ENCODE measurements around the gene PFKFB3.

Gene PFKFB3

GRCh38 chr10:6224781-6225180 lies 22.0 kb downstream of the PFKFB3 start:
- Histone ChIP-seq H3K4me1 (ENCODE audit: control insufficient read depth, low read length) (no peaks in the 10 kb centered on the region), H3K27ac (ENCODE audit: low read depth, low read length) (no peak overlapping the region), H4K20me1 (ENCODE audit: control insufficient read depth, insufficient read depth, low read depth, low read length) (no peaks in the 10 kb centered on the region), H3K36me3 (ENCODE audit: control insufficient read depth, low read length) (peaks cover 99% of the 10 kb centered on the region), H3K4me3 (ENCODE audit: low read length) (no peak overlapping the region), H3K4me2 (ENCODE audit: low read length) (no peak overlapping the region), H3K79me2 (ENCODE audit: control insufficient read depth, low read length) (no peaks in the 10 kb centered on the region), H3K9me2 (replicated peaks; ENCODE audit: control insufficient read depth, low read length) (no peaks in the 10 kb centered on the region), H3F3A (ENCODE audit: control insufficient read depth, insufficient read depth) (no peaks in the 10 kb centered on the region), H3K27me3 (ENCODE audit: control insufficient read depth, low read length) (no peaks in the 10 kb centered on the region), H3K9me3 (ENCODE audit: control insufficient read depth, insufficient read depth, low read length) (no peaks in the 10 kb centered on the region)
- TF ChIP-seq CTCF (IDR thresholded peaks at IDR 0.05; ENCODE audit: low read depth, low read length, poor library complexity, severe bottlenecking) = no peak
- no peak for TF ChIP-seq EZH2phosphoT487 (IDR thresholded peaks at IDR 0.05; ENCODE audit: borderline replicate concordance, low read length)

- Histone ChIP-seq H3K27me3 (ENCODE audit: control insufficient read depth, low read length) (no peaks in the 10 kb centered on the region), H3K79me2 (ENCODE audit: control insufficient read depth, low read length) (no peaks in the 10 kb centered on the region), H3K4me1 (ENCODE audit: control insufficient read depth, low read length) (no peaks in the 10 kb centered on the region), H3K27ac (ENCODE audit: low read depth, low read length) (no peak overlapping the region), H3F3A (ENCODE audit: control insufficient read depth, insufficient read depth) (no peaks in the 10 kb centered on the region), H4K20me1 (ENCODE audit: control insufficient read depth, insufficient read depth, low read depth, low read length) (no peaks in the 10 kb centered on the region), H3K9me2 (replicated peaks; ENCODE audit: control insufficient read depth, low read length) (no peaks in the 10 kb centered on the region), H3K36me3 (ENCODE audit: control insufficient read depth, low read length) (peaks cover 99% of the 10 kb centered on the region), H3K9me3 (ENCODE audit: control insufficient read depth, insufficient read depth, low read length) (no peaks in the 10 kb centered on the region), H3K4me3 (ENCODE audit: low read length) (no peak overlapping the region), H3K4me2 (ENCODE audit: low read length) (no peak overlapping the region)
- no peak for TF ChIP-seq EZH2phosphoT487 (IDR thresholded peaks at IDR 0.05; ENCODE audit: borderline replicate concordance, low read length)
- no peak for TF ChIP-seq CTCF (IDR thresholded peaks at IDR 0.05; ENCODE audit: low read depth, low read length, poor library complexity, severe bottlenecking)
These were observed 22.6 kb downstream of the PFKFB3 start for GRCh38 chr10:6225263-6225814.

- H3K4me2 ChIP-seq (ENCODE audit: low read length) = no peak overlapping the region
- no peaks in the 10 kb centered on the region for H3K9me3 ChIP-seq (ENCODE audit: control insufficient read depth, insufficient read depth, low read length)
- H3K36me3 ChIP-seq (ENCODE audit: control insufficient read depth, low read length) = peaks cover 97% of the 10 kb centered on the region
- no peaks in the 10 kb centered on the region for H3K79me2 ChIP-seq (ENCODE audit: control insufficient read depth, low read length)
- no peaks in the 10 kb centered on the region for H3K4me1 ChIP-seq (ENCODE audit: control insufficient read depth, low read length)
- H3K4me3 ChIP-seq (ENCODE audit: low read length) = no peak overlapping the region
- H3F3A ChIP-seq (ENCODE audit: control insufficient read depth, insufficient read depth) = no peaks in the 10 kb centered on the region
- H4K20me1 ChIP-seq (ENCODE audit: control insufficient read depth, insufficient read depth, low read depth, low read length) = no peaks in the 10 kb centered on the region
- TF ChIP-seq EZH2phosphoT487 (IDR thresholded peaks at IDR 0.05; ENCODE audit: borderline replicate concordance, low read length) = no peak
- no peak for TF ChIP-seq CTCF (IDR thresholded peaks at IDR 0.05; ENCODE audit: low read depth, low read length, poor library complexity, severe bottlenecking)
- H3K9me2 ChIP-seq (replicated peaks; ENCODE audit: control insufficient read depth, low read length) = no peaks in the 10 kb centered on the region
- no peaks in the 10 kb centered on the region for H3K27me3 ChIP-seq (ENCODE audit: control insufficient read depth, low read length)
- no peak overlapping the region for H3K27ac ChIP-seq (ENCODE audit: low read depth, low read length)
These were observed 23.5 kb downstream of the PFKFB3 start for GRCh38 chr10:6226216-6226615.
